Lung microvascular endothelial cell (primary cell): ENCODE data around the gene ATP10A. TPM values are rescaled to one million over a fixed set of nuclear protein-coding genes. Genes with fewer than 3 reads are reported as not detected.

Experiments
- DNase-seq, 2 donors: peaks; one replicate each; pipeline versions ENCODE4 v3.0.0 to v3.0.0-alpha.2; 2010; ENCODE audit warnings: low read depth in 2 of 2
- total RNA-seq: library from RNA; depleted of rRNA; stranded (reverse); fragments of >200 nt; gene quantifications from 2 replicates; pipeline ENCODE4 v1.2.1, GENCODE V29; 2014

ATP10A gene
- total RNA-seq, 1 donor from 2014 or later = not detected

- DNase-seq = no peak
These were observed 50.3 kb downstream of the ATP10A start for GRCh38 chr15:25812845-25813244.

GRCh38 chr15:25812073-25812472 is 51.1 kb downstream of the ATP10A start:
- DNase-seq = no peak

DNA sequence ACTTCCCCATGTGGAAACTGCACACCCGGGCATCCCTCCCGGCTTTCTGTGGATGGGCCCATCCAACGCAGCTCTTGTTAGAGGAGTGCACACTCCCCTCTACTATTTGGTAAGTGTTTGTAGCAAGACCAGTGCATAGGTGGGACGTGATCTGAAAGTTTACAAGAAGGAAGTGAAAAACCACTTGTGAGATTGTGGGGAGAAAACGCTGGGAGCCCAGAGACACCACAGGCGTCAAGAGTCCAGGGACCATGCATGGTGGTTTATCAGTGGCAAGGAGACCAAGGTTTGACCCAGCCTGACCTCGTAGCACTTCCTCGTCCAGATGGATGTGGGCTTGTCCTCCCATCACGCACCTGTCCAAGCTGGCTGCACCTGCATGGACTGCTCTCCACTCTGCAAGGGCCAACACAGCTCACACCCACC is 51.6 kb downstream of the ATP10A start:
- no peak for DNase-seq

- DNase-seq = no peak
These were observed 52.5 kb downstream of the ATP10A start for GRCh38 chr15:25810631-25811091.

DNA sequence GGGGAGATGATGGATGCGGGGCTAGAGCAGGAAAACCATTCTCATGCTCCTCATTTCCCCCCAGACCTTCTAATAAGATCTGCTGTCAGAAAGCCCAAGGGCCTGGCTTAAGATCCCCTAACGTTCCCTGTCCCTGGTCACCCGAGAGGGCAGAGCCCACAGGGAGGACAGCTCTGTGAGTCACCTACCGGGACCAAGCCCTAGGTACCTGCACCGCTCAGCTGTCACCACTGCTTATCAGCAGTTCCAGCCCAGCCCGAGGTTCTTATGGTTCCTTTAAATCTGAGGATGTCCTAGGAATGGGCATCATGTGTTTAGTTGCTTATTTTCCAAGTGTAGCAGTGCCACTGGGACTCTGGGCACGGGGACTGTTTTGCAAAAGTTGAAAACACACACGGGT is 53.0 kb downstream of the ATP10A start:
- no peak for DNase-seq

GRCh38 chr15:25807063-25807462 is 56.1 kb downstream of the ATP10A start:
- no peak for DNase-seq

- DNase-seq = no peak
These were observed 58.1 kb downstream of the ATP10A start for GRCh38 chr15:25805031-25805430.

- no peak for DNase-seq
These were observed 58.7 kb downstream of the ATP10A start for GRCh38 chr15:25804451-25804850.

- DNase-seq = no peak
These were observed 59.6 kb downstream of the ATP10A start for GRCh38 chr15:25803541-25803940.

DNA sequence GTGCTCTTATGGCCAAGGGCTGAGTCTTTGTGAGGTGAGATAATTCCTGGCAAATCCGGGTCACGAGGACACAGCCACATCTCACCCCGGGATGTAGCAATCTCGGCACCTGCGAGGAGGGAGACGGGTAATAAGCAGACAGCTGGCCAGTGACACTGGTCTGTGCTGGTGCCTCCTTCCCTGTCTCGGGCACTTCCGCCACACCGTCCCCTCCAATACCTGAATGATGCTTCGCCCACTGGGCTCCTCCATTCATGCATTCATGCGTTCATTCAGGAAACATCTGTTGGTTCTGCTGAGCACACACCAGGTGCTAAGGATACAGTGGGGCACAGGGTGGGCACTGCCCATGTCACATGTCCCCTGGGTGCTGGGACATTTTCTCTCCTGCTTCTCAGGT is 60.1 kb downstream of the ATP10A start:
- DNase-seq = no peak

GRCh38 chr15:25802285-25802830 is 60.8 kb downstream of the ATP10A start:
- no peak for DNase-seq

GRCh38 chr15:25801586-25802284 is 61.4 kb downstream of the ATP10A start:
- no peak for DNase-seq

DNA sequence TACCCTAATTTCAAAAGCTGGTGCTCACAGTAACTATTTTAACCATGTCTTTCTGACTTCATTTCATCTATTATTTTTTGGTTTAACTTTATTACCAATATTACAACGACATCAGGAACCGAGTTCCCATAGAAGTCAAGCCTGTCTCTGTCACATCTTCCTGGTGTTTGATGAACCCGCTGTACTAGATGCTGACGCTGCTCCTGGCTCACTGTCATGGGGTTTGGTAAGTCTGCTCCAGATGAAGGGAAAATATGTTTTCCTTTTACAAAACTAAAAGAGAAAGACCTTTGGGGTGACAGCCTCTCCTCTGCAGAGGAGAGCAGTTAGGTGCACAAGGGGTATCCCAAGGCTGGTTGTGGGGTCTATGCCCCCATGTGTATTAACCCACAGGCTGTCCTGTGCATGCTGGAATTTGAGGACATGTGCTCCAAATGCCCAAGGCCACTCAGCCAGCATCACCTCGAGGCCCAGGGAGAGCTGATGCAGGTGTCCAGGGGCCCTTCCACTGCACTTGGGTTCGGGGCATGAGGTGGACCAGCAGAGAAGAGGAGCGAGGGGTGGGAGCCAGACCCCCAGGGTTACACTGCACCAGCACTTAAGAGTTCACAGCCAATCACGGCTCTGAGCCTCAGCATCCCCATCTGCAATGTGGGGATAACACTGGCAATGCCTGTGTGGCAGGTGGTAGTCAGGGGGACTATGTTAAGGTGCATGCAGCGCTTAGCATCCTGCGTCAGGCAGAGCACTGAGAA is 62.2 kb downstream of the ATP10A start:
- DNase-seq = no peak

- DNase-seq = no peak
These were observed 63.0 kb downstream of the ATP10A start for GRCh38 chr15:25799906-25800700.

DNA sequence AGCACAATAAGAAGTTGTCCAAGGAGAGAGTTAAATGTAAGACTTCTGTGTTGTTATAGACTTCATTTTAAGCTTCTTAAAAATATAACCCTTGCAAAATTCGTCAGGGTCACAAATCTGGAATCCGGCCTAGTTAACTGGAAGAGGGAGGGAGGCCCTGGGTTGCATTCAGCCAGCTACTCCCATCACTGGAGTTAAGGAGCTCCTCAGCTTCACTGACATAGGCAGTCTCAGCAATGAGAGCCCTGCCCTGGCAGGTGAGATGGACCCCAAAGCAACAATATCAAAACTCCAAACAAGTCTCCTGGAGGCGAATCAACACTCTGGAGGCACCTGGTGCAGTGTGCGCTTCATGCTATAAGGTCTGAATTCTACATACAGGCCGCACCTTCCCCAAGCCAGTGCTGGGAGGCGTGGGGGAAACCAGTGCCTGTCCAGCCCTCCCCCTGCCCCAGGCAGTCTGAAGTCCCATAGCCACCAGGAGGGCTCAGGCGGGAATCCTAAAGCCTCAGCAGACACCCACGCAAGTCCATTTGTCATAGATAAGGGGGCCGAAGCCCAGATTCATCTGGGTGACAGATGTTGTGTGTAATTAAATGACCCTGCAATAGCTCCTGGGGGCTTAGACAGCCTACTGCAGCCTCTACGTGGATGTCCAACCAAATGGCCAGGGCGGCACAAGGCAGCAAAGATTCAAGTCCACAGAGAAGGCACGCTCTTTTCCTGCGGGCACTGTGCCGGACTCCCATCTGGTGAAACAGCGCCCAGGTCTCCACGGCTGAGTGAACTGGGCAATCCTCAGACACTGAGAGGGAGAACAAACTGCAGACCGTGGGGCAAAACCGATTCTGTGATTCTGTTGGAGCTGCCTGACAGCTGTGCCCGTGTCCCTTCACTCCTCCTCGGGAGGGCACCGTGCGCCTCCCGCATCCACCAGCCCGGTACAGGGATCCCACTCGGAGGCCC is 64.9 kb downstream of the ATP10A start:
- DNase-seq = no peak

- no peak for DNase-seq
These were observed 65.6 kb downstream of the ATP10A start for GRCh38 chr15:25797511-25797935.

DNA sequence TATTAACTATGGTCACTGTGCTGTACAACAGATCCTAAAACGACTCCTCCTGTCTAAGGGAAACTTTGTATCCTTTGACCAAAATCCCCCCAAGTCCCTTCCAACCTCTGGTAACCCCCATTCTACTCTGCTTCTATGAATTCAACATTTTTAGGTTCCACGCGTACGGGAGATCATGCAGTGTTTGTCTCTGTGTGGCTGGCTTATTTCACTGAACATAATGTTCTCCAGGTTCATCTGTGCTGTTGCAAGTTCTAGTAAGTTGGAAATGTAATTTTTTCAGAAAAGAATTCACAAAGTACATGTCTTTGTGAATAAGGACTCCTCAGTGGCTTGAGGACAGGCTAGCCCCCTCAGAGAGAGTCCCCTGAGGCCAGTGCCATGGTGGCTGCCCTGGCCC is 66.1 kb downstream of the ATP10A start:
- no peak for DNase-seq

DNA sequence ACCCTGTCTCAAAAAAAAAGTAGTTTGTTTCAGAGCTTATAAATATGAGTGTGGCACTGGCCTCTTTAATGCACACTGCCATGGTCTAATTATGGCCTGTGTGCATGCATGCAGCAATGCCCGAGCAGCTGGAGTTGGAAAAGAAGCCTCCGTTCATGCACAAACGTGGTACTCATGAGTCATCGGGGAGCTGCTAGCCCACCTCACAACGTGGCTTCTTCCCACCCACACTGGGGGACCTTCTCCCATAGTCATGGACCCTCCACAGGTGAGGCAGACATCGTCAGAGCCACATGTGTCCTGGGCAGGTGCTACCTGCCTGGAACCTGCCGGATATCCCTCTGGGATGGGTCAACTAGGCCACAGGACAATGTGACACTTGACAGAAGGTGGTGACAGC is 66.7 kb downstream of the ATP10A start:
- no peak for DNase-seq

GRCh38 chr15:25795712-25796111 is 67.4 kb downstream of the ATP10A start:
- no peak for DNase-seq

DNA sequence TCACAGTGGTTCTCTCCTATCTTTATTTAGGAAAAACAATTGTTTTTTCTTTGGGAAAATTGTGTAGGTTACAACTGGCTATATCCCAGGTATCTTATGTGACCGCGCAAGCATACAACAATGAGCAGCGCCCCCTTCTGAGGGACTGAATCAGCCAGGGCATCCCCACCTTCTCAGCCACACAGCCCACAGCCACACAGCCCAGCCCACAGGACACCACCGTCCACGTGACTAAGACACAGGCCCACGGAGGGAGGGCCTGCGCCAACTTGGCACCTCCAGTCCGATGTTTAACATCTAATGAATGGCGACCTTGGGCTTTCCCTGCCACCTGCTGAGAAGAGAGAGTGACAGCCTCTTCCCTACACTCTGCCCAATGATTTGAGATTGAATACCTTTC is 68.1 kb downstream of the ATP10A start:
- DNase-seq = no peak
